Activated naive CD8-positive, alpha-beta T cell treated with anti-CD3 and anti-CD28 coated beads, Interleukin-2, amount 50 U/mL, for 16 hours (primary cell): ENCODE data around the gene CD72.
"Not testable (repeated sequence)": the region's sequence is repeated elsewhere in the genome, so short reads cannot be mapped to it uniquely, and the experiment has no call there.

Source experiments
- DNase-seq: peaks from one replicate; pipeline ENCODE4 v3.0.0-alpha.2; 2020; ENCODE audit warnings: low read depth, low spot score

CD72 gene

GRCh38 chr9:35616681-35617459 lies 1.3 kb downstream of the CD72 start:
- no peak for DNase-seq

- DNase-seq: no peak
Observed at GRCh38 chr9:35615981-35616680, 2.1 kb downstream of the CD72 start.

GRCh38 chr9:35612843-35613242 lies 5.4 kb downstream of the CD72 start:
- no peak for DNase-seq

- DNase-seq: not testable (repeated sequence)
Observed at GRCh38 chr9:35612066-35612465, 6.1 kb downstream of the CD72 start.

GRCh38 chr9:35611230-35611797 lies 6.9 kb downstream of the CD72 start:
- DNase-seq: no peak

GRCh38 chr9:35609820-35610163 lies 8.4 kb downstream of the CD72 start:
- no peak for DNase-seq

- no peak for DNase-seq
Observed at GRCh38 chr9:35609001-35609819, 9.0 kb downstream of the CD72 start.

GRCh38 chr9:35608221-35608620 lies 10.0 kb downstream of the CD72 start:
- DNase-seq: no peak

DNA sequence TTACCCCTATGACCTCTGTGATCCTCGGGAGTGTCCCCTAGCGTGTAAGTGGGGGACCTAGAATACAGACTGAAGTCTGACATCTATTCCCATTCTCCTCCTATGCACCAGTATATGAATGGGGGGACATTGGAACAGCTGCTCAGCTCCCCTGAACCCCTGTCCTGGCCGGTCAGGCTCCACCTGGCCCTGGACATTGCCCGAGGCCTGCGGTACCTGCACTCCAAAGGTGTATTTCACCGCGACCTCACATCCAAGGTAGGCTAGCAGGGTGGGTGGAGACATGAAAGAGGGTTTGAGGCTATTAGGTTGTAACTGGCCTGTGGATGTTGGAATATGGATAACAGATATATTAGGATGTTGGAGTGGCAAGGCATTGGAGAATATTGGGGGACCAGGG lies 11.5 kb downstream of the CD72 start:
- no peak for DNase-seq

GRCh38 chr9:35606138-35606504 lies 12.1 kb downstream of the CD72 start:
- DNase-seq: no peak

GRCh38 chr9:35605351-35606137 lies 12.7 kb downstream of the CD72 start:
- no peak for DNase-seq

DNA sequence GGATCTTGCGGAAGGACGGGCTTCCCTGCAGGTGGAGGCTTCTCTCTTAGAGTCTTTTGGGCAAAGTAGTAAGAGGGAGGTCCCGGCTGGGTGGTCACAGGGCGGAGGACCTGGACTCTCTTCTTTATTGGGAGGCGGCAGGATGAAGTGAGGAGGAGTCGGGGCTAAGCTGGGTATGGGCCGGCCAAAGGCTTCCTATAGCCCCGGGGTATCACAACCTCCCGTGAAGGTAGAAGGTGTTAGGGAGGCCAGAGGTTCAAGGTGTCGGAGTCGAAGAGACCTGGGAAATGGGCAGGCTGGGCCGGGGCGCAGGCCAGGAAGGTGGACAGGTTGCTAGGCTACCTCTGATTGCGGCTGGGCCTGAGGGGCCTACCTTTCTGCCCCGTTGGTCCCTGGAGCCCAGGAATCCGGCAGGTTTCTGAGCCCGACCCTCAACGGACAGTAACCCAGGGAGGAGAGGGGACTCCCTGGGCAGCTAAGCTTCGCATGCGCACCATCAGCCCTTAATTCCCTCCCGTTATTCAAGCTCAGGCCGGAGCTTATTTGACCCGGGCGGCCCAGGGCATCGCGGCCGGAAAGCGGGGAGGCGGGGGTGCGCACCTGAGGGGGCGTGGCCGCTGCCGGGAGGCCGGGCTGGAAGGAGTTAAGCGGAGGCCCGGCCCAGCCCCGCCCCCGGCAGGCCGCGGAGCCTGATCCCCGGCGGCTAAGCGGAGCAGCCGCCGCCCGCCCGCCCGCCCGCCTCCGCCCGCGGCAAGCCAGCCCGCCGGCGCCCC lies 13.4 kb downstream of the CD72 start, which contains the start of gene TESK1:
Gene TESK1 (plus strand): TSS at position 685 of the 773 bp plus-strand sequence. CDS start 358 bp downstream, outside the sequence.
- DNase-seq: peak; percentile 60

- DNase-seq: peak; percentile 97
Observed at GRCh38 chr9:35603986-35604577, 14.1 kb downstream of the CD72 start.

- DNase-seq: no peak
Observed at GRCh38 chr9:35603506-35603985, 14.7 kb downstream of the CD72 start.

GRCh38 chr9:35599763-35600604 lies 18.2 kb downstream of the CD72 start:
- DNase-seq: no peak

DNA sequence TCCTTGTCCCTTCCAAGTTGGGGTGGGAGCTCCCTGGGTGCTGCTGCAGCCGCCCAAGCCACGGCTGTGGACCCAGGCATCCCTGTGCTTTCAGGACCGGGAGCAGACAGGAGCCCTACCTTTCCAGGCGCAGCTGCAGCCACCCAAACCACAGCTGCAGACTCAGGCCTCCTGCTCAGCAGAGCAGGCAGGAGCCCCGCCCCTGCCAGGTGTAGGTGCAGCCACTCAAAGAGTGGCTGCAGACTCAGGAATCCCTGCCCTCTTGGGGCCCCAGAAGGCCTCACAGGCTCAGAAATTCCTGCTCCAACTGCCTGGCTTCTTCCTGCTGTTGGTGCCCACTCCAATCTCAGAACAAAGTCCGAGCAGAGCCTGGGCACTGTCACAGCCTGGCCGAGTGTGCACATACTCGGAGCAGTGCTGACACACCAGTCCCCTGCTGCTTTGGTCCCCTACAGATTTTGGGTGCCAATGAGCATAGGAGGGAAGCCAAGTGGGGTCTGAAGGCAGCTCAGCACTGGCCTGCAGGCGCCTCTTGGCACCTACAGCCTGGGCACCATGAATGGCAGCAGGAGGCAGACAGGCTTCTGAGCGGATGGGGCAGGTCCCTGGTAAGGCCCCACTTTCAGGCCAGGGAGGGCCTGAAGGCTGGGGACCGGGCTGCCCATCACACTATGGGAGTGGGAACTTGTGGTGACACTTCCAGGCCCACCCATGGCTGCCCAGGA lies 19.2 kb downstream of the CD72 start:
- DNase-seq: no peak

DNA sequence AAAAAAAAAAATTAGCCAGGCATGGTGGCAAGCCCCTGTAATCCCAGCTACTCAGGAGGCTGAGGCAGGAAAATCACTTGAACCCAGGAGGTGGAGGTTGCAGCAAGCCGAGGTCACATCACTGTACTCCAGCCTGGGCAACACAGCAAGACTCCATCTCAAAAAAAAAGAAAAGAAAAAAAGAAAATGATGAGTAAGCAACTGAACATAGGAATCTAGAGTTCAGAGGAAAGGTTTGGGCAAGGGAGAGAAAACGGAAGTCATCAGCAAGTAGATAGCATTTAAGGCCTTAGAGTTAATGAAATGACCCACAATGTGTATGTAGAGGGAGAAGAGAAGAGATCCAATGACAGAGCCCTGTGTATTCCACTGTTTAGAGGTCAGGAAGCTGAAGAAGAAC lies 21.3 kb downstream of the CD72 start:
- not testable (repeated sequence) for DNase-seq

DNA sequence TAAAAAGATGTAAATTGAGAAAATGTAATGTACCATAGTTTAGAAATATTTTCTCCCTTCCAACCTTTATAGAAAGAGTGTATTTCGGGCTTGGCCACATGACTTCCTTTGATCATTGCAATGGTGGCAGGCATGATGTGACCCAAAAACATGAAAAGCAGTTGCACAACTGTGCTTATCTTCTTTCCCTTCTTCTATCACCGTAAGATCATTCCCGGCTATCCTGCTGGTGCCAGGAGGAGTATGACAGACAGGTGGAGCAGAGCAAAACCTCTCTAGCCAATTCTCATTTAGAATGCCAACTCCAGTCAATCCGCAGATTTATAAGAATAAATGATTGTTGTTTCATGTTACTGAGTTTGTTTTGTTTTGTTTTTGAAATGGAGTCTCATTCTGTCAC lies 23.7 kb downstream of the CD72 start:
- DNase-seq: no peak
